BLaER1 (cell line): Measurements from ENCODE around the gene PDE6A.

Experiments used
- H3K27ac ChIP-seq: shearing (Covaris generic); formaldehyde crosslinking; 2 replicates; pipeline ENCODE4 v1.8.1; 2022
- H3K27me3 ChIP-seq: shearing (Covaris generic); formaldehyde crosslinking; 2 replicates; pipeline ENCODE4 v1.8.1; 2022
- H3K36me3 ChIP-seq: shearing (Covaris generic); formaldehyde crosslinking; 2 replicates; pipeline ENCODE4 v1.8.1; 2022
- H3K4me1 ChIP-seq: shearing (Covaris generic); formaldehyde crosslinking; 2 replicates; pipeline ENCODE4 v1.8.1; 2022
- H3K4me2 ChIP-seq: shearing (Covaris generic); formaldehyde crosslinking; 2 replicates; pipeline ENCODE4 v1.8.1; 2022
- H3K4me3 ChIP-seq: shearing (Covaris generic); formaldehyde crosslinking; 2 replicates; pipeline ENCODE4 v1.8.1; 2022
- H3K9ac ChIP-seq: shearing (Covaris generic); formaldehyde crosslinking; 2 replicates; pipeline ENCODE4 v1.8.1; 2022
- H3K9me3 ChIP-seq: shearing (Covaris generic); formaldehyde crosslinking; 2 replicates; pipeline ENCODE4 v1.8.1; 2022
- H4K20me1 ChIP-seq: shearing (Covaris generic); formaldehyde crosslinking; 2 replicates; pipeline ENCODE4 v1.8.1; 2022
- Cebpa-rat ChIP-seq: shearing (Covaris generic); IDR thresholded peaks from 2 replicates; pipeline ENCODE4 v1.8.1; 2022

Gene PDE6A

DNA sequence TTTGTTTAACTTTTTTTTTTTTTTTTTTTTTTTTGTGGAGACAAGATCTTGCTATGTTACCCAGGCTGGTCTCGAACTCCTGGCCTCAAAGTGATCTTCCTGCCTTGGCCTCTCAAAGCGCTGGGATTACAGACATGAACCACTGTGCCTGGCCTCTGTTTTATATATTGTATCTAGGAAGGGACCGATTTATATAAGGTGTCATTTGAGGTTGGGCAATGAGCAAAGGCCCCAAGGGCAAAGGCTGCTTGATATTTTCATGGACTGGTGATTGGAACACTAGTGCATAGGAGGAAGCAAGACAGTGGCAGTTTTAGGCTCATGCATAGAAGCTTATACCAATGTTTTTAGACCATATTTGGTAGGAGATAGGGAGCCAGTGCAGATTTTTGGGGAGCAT is 19.1 kb upstream of the PDE6A start:
- Histone ChIP-seq H4K20me1 (0 out of 2 replicates have a peak, but pooled peaks cover 6% of the 10 kb centered on the region), H3K9ac (no peak overlapping the region), H3K36me3 (no peaks in the 10 kb centered on the region), H3K4me1 (peaks cover 22% of the 10 kb centered on the region), H3K27ac (no peak overlapping the region), H3K27me3 (no peaks in the 10 kb centered on the region), H3K4me2 (no peak overlapping the region), H3K4me3 (no peak overlapping the region), H3K9me3 (no peaks in the 10 kb centered on the region)
- no peak for TF ChIP-seq Cebpa-rat

DNA sequence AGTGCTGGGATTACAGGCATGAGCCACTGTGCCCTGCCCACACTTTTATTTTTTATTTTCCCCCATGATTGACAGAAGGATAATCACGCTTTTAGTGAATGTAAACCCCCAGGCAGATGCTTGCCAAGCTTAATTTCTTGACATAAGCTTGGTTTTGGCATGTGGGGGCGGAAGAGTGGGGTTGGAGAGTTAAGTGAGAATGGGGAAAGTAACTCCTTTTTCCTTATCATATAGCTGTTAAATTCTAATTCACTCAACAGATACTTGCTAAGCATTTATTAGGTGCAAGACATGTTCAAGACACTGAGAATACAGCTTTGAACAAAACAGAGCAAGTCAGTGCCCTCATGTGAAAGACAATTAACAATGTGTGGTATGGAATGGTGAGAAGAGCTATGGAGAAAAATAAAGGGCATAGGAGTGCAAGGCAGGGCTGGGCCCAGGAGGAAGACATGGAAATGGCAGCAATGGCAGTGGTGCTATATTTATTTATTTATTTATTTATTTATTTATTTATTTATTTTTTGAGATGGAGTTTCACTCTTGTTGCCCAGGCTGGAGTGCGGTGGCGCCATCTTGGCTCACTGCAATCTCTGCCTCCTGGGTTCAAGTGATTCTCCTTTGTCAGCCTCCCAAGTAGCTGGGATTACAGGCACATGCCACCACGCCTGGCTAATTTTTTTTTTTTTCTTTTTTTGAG is 18.2 kb upstream of the PDE6A start:
- H3K9me3 ChIP-seq: no peaks in the 10 kb centered on the region
- no peak for TF ChIP-seq Cebpa-rat
- H4K20me1 ChIP-seq: 0 out of 2 replicates have a peak, but pooled peaks cover 6% of the 10 kb centered on the region
- no peak overlapping the region for H3K4me2 ChIP-seq
- H3K4me1 ChIP-seq: peaks cover 22% of the 10 kb centered on the region
- no peaks in the 10 kb centered on the region for H3K36me3 ChIP-seq
- no peak overlapping the region for H3K27ac ChIP-seq
- no peak overlapping the region for H3K9ac ChIP-seq
- H3K27me3 ChIP-seq: no peaks in the 10 kb centered on the region
- no peak overlapping the region for H3K4me3 ChIP-seq

DNA sequence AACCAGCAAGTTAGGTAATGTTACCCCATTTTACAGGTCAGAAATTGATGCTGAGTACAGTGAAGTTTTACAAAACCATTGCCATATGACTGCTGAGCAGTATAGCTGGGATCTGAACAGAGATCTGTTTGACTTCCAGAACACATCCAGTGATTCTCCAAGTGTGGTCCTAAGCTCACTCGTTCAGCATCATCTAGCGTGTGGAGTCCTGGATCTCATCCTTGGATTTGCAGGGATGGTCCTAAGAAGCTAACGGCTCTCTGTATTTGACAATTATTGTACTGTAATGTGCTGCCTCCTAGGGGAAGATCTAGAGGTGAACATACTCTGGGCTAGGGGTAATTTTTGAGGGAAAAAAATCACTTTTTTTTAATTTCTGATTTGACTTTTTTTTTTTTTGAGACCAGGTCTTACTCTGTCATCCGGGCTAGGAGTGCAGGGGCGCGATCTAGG is 17.4 kb upstream of the PDE6A start:
- Histone ChIP-seq H3K36me3 (no peaks in the 10 kb centered on the region), H3K4me1 (peaks cover 27% of the 10 kb centered on the region), H3K4me3 (no peak overlapping the region), H4K20me1 (0 out of 2 replicates have a peak, but pooled peaks cover 6% of the 10 kb centered on the region), H3K27me3 (no peaks in the 10 kb centered on the region), H3K4me2 (peak overlapping the region; percentile 98), H3K9me3 (no peaks in the 10 kb centered on the region), H3K9ac (no peak overlapping the region), H3K27ac (no peak overlapping the region)
- TF ChIP-seq Cebpa-rat: no peak

DNA sequence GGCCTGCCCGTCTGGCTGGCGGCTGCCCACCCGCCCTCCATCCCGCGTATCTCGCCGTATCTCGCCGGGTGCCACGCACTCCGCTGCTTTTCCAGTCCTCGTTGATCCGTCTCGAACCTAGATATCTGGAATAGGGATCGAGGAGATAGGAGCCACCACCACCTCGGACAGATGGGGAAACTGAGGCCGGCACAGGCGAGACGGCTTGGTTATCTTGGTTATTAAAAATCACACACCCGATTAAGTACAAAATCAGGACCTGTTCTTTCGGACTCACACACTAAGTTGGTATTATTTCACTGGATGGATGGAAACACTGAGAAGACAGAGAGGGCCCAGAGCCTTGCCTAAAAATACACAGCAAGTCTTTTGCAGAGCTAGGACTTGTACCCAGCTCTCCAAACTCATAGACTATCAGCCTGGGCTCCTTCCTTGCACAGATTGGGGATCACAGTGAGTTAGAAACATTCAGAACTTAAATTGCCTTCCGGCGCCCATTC is 16.6 kb upstream of the PDE6A start:
- H3K4me2 ChIP-seq: peak overlapping the region; percentile 98
- TF ChIP-seq Cebpa-rat: no peak
- 0 out of 2 replicates have a peak, but pooled peaks cover 6% of the 10 kb centered on the region for H4K20me1 ChIP-seq
- H3K9ac ChIP-seq: peak overlapping the region; percentile 84
- H3K4me3 ChIP-seq: peak overlapping the region; percentile 93
- H3K27me3 ChIP-seq: no peaks in the 10 kb centered on the region
- H3K4me1 ChIP-seq: peaks cover 34% of the 10 kb centered on the region
- H3K9me3 ChIP-seq: no peaks in the 10 kb centered on the region
- H3K27ac ChIP-seq: peak overlapping the region; percentile 73; the same call in 1 of the 2 replicates
- no peaks in the 10 kb centered on the region for H3K36me3 ChIP-seq

DNA sequence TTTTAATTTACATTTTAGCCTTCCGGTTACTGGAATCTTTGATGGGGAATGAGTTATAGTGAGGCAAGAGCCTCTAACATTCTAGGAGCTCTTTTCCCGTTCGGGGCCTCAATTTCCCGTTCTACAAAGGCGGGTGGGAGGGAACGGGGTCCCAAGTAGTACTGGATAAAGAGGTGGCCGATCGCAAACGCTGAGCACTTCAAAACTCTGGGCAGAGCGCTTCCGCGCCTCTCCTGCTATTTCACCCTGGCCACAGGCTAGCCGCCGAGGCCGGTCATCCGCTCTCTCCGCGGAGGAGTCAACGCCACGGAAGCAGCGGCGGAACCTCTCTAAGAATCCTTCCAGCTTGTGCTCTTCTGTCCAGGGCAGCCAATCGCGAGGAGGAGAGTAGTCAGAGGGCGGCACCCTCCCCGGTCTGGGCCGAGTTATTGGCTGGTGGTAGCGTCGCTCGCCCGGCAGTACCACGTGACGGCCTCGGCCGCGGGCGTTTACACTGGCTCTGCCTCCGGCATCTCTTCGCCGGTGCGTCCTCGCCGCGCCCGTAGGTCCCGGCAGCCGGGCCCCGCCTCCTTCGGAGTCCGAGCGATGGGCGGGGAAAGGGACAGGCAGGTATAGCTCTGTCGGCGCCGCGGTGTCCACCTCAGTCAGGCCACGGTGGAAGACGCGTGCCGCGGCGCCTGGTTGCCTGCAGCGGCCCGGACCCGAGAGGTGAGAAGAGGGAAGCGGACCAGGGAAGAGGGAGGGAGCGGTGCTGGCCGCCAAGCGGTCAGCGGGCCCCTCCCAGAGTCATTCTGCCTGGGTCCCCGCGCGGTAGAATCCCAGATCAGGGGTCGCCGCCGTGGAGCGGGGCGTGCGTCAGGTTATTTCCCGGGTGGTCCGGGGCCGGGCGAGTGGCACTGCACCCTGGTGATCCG is 15.9 kb upstream of the PDE6A start, which contains the start of gene SLC26A2:
Gene SLC26A2 (plus strand): TSS at position 487 of the 914 bp plus-strand sequence. CDS start 16,895 bp downstream, outside the sequence.
- Histone ChIP-seq H3K4me1 (peaks cover 34% of the 10 kb centered on the region), H3K27ac (peak within 1 kb of the TSS; percentile 82), H3K4me2 (peak within 1 kb of the TSS; percentile 98), H3K36me3 (no peaks in the 10 kb centered on the region), H3K9ac (peak within 1 kb of the TSS; percentile 84), H3K9me3 (no peaks in the 10 kb centered on the region), H3K27me3 (no peaks in the 10 kb centered on the region), H3K4me3 (peak within 1 kb of the TSS; percentile 93), H4K20me1 (0 out of 2 replicates have a peak, but pooled peaks cover 6% of the 10 kb centered on the region)
- TF ChIP-seq Cebpa-rat: no peak

DNA sequence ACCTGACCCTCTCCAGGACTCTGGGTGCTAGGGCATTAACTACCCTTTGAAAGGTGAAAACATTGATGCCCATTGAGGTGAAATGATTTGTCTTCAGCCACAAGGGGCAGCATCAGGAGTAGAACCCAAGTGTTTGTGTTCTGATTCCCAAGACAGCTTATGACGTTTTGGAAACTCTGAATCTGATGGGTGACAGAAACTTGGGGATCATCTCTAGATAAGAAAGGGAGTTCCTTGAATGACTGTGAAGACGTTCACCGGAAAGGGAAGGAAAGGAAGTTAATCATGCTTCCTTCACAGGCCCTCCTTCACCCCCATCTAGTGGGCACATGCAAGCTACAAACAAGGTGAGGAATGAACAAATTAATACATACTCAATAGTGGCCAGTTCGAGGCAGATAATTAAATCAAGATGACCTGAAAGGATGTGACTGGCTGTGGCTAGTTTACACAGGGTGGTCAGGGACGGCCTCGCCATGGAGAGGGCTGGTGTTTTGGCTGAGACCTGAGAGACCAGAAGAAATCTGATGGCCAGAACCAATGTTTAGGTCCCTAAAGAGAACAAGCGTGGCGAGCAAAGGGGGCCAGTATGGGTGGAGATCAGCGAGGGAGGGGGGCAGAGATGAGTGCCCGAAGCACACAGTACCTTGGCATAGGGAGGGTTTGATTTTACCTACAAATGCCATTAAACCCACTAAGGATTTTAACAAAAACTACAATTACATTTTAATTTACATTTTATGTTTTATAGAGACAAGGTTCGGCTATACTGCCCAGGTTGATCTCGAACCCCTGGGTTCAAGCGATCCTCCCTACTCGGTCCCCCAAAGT is 15.0 kb upstream of the PDE6A start:
- H3K4me1 ChIP-seq: peaks cover 37% of the 10 kb centered on the region

DNA sequence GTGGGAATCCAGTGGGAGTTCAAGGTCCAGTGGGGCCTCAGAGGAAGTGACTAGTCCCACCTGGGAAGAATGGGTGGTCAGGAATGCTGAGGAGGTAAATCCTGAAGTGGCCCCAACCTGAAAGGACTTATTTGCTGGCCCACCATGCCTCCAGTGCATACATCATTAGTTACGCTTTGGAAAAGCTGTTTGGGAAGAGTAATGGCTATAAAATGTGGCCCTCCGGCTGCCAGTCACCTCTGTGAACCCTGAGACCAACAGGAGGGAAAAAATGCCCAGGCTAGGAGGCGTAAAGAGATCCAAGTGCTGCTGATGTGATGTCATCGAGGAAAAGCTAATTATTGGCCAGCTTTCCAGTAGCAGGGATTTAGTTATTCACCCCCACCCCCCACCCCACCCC is 13.3 kb upstream of the PDE6A start:
- Histone ChIP-seq H3K9me3 (no peaks in the 10 kb centered on the region), H3K27me3 (no peaks in the 10 kb centered on the region), H3K4me1 (peaks cover 39% of the 10 kb centered on the region), H3K27ac (no peak overlapping the region), H3K36me3 (no peaks in the 10 kb centered on the region), H3K4me2 (no peak overlapping the region), H4K20me1 (no peaks in the 10 kb centered on the region), H3K4me3 (no peak overlapping the region), H3K9ac (no peak overlapping the region)
- TF ChIP-seq Cebpa-rat: no peak

More for the DNA sequence above, 15.0 kb upstream of the PDE6A start:
- H3K9ac ChIP-seq: peak overlapping the region; percentile 84
- H3K4me2 ChIP-seq: peak overlapping the region; percentile 98
- no peaks in the 10 kb centered on the region for H3K27me3 ChIP-seq
- H3K36me3 ChIP-seq: no peaks in the 10 kb centered on the region
- no peaks in the 10 kb centered on the region for H3K9me3 ChIP-seq
- peak overlapping the region; percentile 82 for H3K27ac ChIP-seq
- H3K4me3 ChIP-seq: peak overlapping the region; percentile 93
- TF ChIP-seq Cebpa-rat: no peak
- 0 out of 2 replicates have a peak, but pooled peaks cover 6% of the 10 kb centered on the region for H4K20me1 ChIP-seq

DNA sequence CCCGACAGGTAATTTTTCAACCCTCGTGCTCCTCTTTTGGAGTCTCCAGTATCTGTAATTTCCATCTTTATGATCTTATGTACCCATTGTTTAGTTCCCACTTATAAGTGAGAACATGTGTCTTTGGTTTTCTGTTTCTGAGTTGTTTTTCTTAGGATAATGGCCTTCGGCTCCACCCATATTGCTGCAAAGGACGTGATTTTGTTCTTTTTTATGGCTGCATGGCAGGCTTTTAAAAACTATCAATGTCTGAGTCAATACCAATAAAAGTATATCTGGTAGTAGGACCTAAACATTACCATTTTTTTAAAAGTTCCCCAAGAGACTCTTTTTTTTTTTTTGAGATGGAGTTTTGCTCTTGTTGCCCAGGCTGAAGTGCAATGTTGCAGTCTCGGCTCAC is 12.1 kb upstream of the PDE6A start:
- TF ChIP-seq Cebpa-rat: no peak
- no peak overlapping the region for H3K4me3 ChIP-seq

DNA sequence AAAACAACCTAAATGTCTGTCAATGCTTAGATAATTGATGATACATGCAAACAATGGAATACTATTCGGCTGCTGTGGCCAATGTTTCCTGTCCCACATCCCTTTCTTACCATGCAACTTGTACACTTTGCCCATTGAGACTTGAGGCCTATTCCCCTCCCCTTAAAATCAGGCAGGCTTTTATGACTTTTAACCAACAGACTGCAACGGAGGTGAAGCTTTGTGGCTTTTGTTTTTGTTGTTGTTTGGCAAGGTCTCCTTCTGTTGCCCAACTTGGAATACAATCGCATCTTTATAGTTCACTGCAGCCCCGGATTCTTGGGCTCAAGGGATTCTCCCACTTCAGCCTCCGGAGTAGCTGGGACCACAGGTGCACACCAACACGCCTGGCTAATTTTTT is 10.2 kb upstream of the PDE6A start:
- TF ChIP-seq Cebpa-rat: no peak
- no peaks in the 10 kb centered on the region for H3K27me3 ChIP-seq
- no peaks in the 10 kb centered on the region for H3K36me3 ChIP-seq
- H3K9me3 ChIP-seq: no peaks in the 10 kb centered on the region
- peaks cover 24% of the 10 kb centered on the region for H3K4me1 ChIP-seq
- no peaks in the 10 kb centered on the region for H4K20me1 ChIP-seq
- H3K4me2 ChIP-seq: peak overlapping the region; percentile 21; the same call in 1 of the 2 replicates
- H3K9ac ChIP-seq: no peak overlapping the region
- no peak overlapping the region for H3K27ac ChIP-seq
- H3K4me3 ChIP-seq: no peak overlapping the region

More for the DNA sequence above, 12.1 kb upstream of the PDE6A start:
- H3K9me3 ChIP-seq: no peaks in the 10 kb centered on the region
- no peak overlapping the region for H3K27ac ChIP-seq
- no peaks in the 10 kb centered on the region for H3K36me3 ChIP-seq
- peak overlapping the region; percentile 37 for H3K4me2 ChIP-seq
- H3K27me3 ChIP-seq: no peaks in the 10 kb centered on the region
- no peak overlapping the region for H3K9ac ChIP-seq
- H3K4me1 ChIP-seq: peaks cover 35% of the 10 kb centered on the region
- no peaks in the 10 kb centered on the region for H4K20me1 ChIP-seq
